ENCODE data around the gene MEGF6. TPM values are rescaled to one million over a fixed set of nuclear protein-coding genes. Genes with fewer than 3 reads are reported as not detected.

The MEGF6 gene
- total RNA-seq, 4 donors from 2014 or later: 66.7 to 120 (median 74.5) TPM

DNA sequence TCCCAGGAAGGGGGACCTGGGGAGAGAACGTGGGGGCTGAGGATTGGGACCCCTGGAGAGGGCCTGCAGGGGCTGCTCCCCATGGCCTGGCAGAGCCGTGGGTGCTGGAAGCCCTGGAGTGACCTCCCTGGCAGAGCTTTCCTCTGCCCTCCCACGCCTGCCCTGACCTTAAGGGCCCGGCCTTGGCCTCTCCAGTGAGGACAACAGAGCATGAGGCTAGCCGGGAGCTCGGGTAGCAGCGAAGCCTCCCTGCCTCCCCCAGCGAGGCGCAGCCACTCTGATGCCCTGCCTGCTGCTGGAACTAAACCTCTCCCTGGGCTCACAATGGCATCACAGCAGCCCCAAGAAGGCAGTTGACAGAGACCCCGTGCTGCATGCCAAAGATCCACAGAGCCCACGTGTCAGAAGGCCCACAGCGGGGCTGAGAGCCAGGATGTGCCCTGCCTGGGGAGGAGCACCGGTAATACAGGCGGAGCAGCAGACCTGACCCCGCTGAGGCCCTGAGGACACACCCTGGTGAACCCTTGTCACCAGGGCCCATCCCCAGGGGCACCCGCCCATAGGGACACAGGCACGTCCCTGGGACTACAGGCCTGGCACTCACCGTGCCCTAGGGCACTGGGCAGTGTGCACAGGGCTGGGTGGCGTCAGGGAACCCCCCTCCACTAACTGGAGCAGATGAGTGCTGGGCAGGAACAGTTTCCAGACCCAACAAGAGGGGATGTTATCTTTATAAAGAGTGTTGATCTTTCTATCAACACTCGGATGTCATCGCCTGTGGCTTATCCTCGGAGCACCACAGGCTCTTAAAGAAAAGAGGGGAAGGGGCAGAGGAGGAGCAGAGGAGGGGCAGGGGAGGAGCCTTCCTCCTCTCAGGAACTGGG lies 108.4 kb downstream of the MEGF6 start:
- H3K27ac ChIP-seq: no peak overlapping the region
- peaks cover 59% of the 10 kb centered on the region for H3K36me3 ChIP-seq

DNA sequence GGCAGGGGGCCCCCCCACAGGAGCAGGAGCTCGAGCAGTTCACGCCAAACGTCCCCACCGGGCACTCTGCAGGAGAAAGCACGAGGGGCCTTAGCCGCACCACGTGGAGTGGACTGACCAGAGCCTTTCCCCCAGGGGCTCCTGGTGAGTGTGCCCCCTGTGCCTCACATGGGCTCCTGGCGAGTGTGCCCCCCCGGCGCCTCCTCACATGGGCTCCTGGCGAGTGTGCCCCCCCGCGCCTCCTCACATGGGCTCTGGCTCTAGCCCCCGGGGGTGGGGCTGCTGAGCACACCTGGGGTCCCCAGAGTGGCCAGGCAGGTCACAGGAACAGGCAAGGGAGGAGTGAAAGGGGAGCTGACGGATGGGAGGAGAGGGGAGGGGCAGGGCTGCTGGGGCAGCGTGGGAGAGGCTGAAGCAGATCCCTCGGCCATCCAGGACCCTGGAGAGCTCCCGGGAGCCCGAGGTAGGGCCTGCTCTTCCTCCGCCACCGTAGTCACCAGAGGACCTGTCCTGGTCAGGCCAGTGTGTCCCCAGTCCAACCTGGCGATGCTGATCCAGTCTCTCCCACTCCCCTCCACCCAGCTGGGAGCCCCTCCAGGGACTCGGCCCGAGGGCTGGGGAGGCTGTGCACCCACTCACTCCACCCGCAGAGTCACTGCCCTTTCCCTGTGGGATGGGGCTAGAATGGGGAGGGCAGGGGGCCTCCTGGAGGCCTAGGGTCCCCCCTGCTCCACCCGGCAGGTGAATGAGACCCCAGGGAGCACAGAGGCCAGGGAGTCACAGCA lies 109.3 kb downstream of the MEGF6 start:
- H3K4me1 ChIP-seq: peaks cover 33% of the 10 kb centered on the region
- DNase-seq (ENCODE audit: low spot score in 2 of 2): peak; percentile 89 to 99
- H3K27ac ChIP-seq: no peak overlapping the region
- TF ChIP-seq POLR2A (IDR thresholded peaks at IDR 0.05): no peak
- no peak for TF ChIP-seq POLR2AphosphoS5 (IDR thresholded peaks at IDR 0.05)
- H3K9me3 ChIP-seq: no peaks in the 10 kb centered on the region
- peaks cover 59% of the 10 kb centered on the region for H3K36me3 ChIP-seq
- WGBS: 85% methylated on average over 5 of the region's 26 CpGs
- H3K4me3 ChIP-seq: no peak overlapping the region
- no peaks in the 10 kb centered on the region for H3K27me3 ChIP-seq

More for the DNA sequence above, 108.4 kb downstream of the MEGF6 start:
- H3K9me3 ChIP-seq: no peaks in the 10 kb centered on the region
- no peak overlapping the region for H3K4me3 ChIP-seq
- 84% methylated on average over 10 of the region's 22 CpGs for WGBS
- H3K4me1 ChIP-seq: peaks cover 33% of the 10 kb centered on the region
- DNase-seq (ENCODE audit: low spot score in 2 of 2): no peak
- H3K27me3 ChIP-seq: no peaks in the 10 kb centered on the region
- TF ChIP-seq EP300 (IDR thresholded peaks at IDR 0.05): no peak
- TF ChIP-seq POLR2AphosphoS5 (IDR thresholded peaks at IDR 0.05): no peak
- TF ChIP-seq, protein P1, sequence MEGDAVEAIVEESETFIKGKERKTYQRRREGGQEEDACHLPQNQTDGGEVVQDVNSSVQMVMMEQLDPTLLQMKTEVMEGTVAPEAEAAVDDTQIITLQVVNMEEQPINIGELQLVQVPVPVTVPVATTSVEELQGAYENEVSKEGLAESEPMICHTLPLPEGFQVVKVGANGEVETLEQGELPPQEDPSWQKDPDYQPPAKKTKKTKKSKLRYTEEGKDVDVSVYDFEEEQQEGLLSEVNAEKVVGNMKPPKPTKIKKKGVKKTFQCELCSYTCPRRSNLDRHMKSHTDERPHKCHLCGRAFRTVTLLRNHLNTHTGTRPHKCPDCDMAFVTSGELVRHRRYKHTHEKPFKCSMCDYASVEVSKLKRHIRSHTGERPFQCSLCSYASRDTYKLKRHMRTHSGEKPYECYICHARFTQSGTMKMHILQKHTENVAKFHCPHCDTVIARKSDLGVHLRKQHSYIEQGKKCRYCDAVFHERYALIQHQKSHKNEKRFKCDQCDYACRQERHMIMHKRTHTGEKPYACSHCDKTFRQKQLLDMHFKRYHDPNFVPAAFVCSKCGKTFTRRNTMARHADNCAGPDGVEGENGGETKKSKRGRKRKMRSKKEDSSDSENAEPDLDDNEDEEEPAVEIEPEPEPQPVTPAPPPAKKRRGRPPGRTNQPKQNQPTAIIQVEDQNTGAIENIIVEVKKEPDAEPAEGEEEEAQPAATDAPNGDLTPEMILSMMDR (IDR thresholded peaks at IDR 0.05): no peak
- no peak for TF ChIP-seq POLR2A (IDR thresholded peaks at IDR 0.05)

DNA sequence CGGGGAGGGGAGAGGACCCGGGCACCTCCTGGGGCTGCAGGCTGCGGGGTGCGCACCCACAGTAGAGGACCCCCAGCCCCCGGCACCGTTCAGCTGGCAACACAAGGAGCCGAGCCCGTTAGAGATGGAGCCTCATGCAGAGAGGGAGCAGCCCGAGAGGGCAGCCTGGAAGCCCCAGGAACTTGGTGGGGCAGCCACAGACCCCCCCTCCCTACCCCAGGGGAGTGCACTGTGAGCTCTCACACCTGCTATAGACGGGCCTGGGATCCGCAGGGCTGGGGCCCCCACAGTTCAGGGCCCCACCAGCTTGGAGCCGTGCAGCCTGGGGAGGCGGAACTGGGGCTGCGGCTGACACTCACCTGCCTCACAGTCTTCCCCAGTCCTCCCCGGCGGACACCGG lies 109.9 kb downstream of the MEGF6 start:
- DNase-seq (ENCODE audit: low spot score in 2 of 2): no peak
- no peak overlapping the region for H3K4me3 ChIP-seq
- no peaks in the 10 kb centered on the region for H3K27me3 ChIP-seq
- no peaks in the 10 kb centered on the region for H3K9me3 ChIP-seq
- peaks cover 33% of the 10 kb centered on the region for H3K4me1 ChIP-seq
- peaks cover 59% of the 10 kb centered on the region for H3K36me3 ChIP-seq
- TF ChIP-seq EP300 (IDR thresholded peaks at IDR 0.05): no peak
- 72% methylated on average over 2 of the region's 17 CpGs for WGBS
- H3K27ac ChIP-seq: no peak overlapping the region

DNA sequence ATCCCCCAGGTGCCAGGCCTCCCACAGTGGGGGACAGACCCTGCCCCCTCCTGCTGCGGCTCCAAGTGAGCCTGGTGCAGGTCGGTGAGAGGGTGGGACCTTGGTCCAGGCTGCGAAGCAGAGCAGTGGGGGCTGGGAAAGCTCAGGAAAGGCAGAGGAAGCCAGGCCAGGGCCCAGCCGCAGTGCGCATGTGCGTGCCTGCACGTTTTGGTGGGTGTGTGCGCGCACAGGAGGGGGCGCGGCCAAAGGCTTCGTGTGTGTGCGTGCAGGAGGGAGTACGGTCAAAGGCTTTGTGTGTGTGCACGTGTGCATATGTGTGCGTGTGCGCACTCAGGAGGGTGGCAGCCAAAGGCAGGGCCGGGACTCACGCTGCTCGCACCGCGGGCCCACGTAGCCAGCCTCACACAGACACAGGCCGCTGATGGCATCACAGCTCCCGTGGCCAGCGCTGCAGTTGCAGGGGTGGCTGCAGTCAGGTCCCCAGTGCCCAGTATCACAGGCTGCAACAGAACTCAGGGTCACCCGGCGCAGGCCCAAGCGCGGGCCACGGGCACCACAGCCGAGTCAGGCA lies 111.0 kb downstream of the MEGF6 start:
- Histone ChIP-seq H3K9me3 (no peaks in the 10 kb centered on the region), H3K27me3 (no peaks in the 10 kb centered on the region), H3K4me3 (no peak overlapping the region), H3K36me3 (peaks cover 63% of the 10 kb centered on the region), H3K27ac (no peak overlapping the region), H3K4me1 (peaks cover 31% of the 10 kb centered on the region)
- TF ChIP-seq EP300 (IDR thresholded peaks at IDR 0.05): no peak
- TF ChIP-seq, protein P1 (IDR thresholded peaks at IDR 0.05): no peak
- TF ChIP-seq POLR2A (IDR thresholded peaks at IDR 0.05): no peak
- no peak for TF ChIP-seq POLR2AphosphoS5 (IDR thresholded peaks at IDR 0.05)
- 88% methylated on average over 21 of the region's 32 CpGs for WGBS
- DNase-seq (ENCODE audit: low spot score in 2 of 2): no peak

DNA sequence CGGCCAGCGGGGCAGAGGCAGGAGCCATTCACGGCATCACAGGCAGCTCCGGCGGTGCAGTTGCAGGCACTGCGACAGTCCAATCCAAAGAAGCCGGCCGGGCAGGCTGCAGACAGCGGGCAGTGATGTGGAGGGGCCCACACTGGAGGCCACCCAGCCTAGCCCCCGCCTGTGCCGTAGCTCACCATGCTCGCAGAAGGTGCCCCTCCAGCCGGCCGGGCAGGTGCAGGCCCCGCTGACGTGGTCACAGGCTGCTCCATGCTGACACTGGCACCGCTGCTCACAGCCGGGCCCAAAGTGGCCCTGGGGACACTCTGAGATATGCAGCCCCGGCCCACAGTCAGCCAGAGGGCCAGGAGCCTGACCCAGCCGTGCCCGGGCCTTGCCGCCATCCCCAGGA lies 111.7 kb downstream of the MEGF6 start:
- TF ChIP-seq EP300 (IDR thresholded peaks at IDR 0.05) (no peak), POLR2AphosphoS5 (IDR thresholded peaks at IDR 0.05) (no peak), POLR2A (IDR thresholded peaks at IDR 0.05) (no peak)
- TF ChIP-seq, protein P1 (IDR thresholded peaks at IDR 0.05): no peak
- H3K27ac ChIP-seq: no peak overlapping the region
- peaks cover 69% of the 10 kb centered on the region for H3K36me3 ChIP-seq
- H3K27me3 ChIP-seq: no peaks in the 10 kb centered on the region
- H3K4me1 ChIP-seq: peaks cover 24% of the 10 kb centered on the region
- DNase-seq (ENCODE audit: low spot score in 2 of 2): no peak
- 85% methylated on average over 5 of the region's 22 CpGs for WGBS
- H3K9me3 ChIP-seq: no peaks in the 10 kb centered on the region
- no peak overlapping the region for H3K4me3 ChIP-seq

DNA sequence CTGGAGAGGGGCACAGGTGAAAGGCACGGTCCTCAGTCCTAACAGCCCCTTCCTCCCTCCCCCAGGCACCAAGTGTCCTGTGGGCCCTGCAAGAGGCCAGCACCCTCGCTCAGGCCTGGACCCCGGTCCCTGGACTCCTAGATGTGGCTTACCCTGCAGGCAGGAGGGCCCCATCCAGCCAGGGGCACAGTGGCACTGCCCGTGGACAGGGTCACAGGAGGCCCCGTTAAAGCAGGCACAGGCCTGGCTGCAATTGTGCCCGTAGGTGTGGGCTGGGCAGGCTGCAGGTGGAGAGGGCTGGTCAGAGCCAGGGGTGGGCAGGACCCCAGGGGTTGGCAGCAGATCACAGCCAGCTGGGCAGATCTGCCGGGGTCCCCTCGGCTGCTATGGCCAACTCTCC lies 112.3 kb downstream of the MEGF6 start:
- no peak for DNase-seq (ENCODE audit: low spot score in 2 of 2)
- Histone ChIP-seq H3K9me3 (no peaks in the 10 kb centered on the region), H3K27ac (no peak overlapping the region), H3K27me3 (no peaks in the 10 kb centered on the region), H3K36me3 (peaks cover 75% of the 10 kb centered on the region), H3K4me1 (peaks cover 18% of the 10 kb centered on the region), H3K4me3 (no peak overlapping the region)
- TF ChIP-seq POLR2A (IDR thresholded peaks at IDR 0.05) (no peak), POLR2AphosphoS5 (IDR thresholded peaks at IDR 0.05) (no peak), EP300 (IDR thresholded peaks at IDR 0.05) (no peak)
- TF ChIP-seq, protein P1 (IDR thresholded peaks at IDR 0.05): no peak
- WGBS: 80% methylated on average over 1 of the region's 8 CpGs

All from suprapubic skin (tissue), 4 donors.